HL-60/S4 (cell line): ENCODE measurements around the gene CCIN.

ENCODE experiments used
- in situ Hi-C: fragments of 300-500 bp; cut with MboI; formaldehyde crosslinking; loops from 2 replicates; pipeline ENCODE4 v1.14.3; 2022; ENCODE audit warnings: low sequenced_read_pairs

Gene CCIN

GRCh38 chr9:36218011-36218410, 48.8 kb downstream of the CCIN start:
- in situ Hi-C loops, result no loop called here

- in situ Hi-C loops, result no loop called here
These were observed 49.3 kb downstream of the CCIN start for GRCh38 chr9:36218411-36218901.
